GM18907 (cell line): ENCODE results near the gene CRB3.
"Not testable (repeated sequence)": the region's sequence is repeated elsewhere in the genome, so short reads cannot be mapped to it uniquely, and the experiment has no call there.

Experiments used
- ATAC-seq: cut with Tn5 transposase; IDR thresholded peaks from one replicate; pipeline ENCODE4 v1.9.1; 2021; ENCODE audit warnings: mild to moderate bottlenecking, moderate library complexity; ENCODE audit not compliant: unreplicated experiment

Gene CRB3

GRCh38 chr19:6490134-6490533 lies 26.1 kb downstream of the CRB3 start:
- ATAC-seq, result no peak

GRCh38 chr19:6491802-6492592 lies 27.9 kb downstream of the CRB3 start:
- no peak for ATAC-seq

GRCh38 chr19:6494438-6495036 lies 30.5 kb downstream of the CRB3 start:
- ATAC-seq, result no peak

- ATAC-seq, result no peak
These were observed 31.9 kb downstream of the CRB3 start for GRCh38 chr19:6495947-6496346.

- ATAC-seq, result no peak
These were observed 34.4 kb downstream of the CRB3 start for GRCh38 chr19:6498294-6499036.

GRCh38 chr19:6499052-6499790 lies 35.1 kb downstream of the CRB3 start:
- no peak for ATAC-seq

GRCh38 chr19:6500837-6501739 lies 37.0 kb downstream of the CRB3 start:
- ATAC-seq, result no peak

GRCh38 chr19:6501740-6502648 lies 37.9 kb downstream of the CRB3 start, which contains the start of gene TUBB4A:
Gene TUBB4A (minus strand): TSS chr19:6502309. CDS start chr19:6502212, 97 bp downstream.
- ATAC-seq, result no peak

- no peak for ATAC-seq
These were observed 39.5 kb downstream of the CRB3 start for GRCh38 chr19:6503407-6504201.

- not testable (repeated sequence) for ATAC-seq
These were observed 44.1 kb downstream of the CRB3 start for GRCh38 chr19:6508028-6508771.

GRCh38 chr19:6509118-6509971 lies 45.3 kb downstream of the CRB3 start:
- ATAC-seq, result no peak

- ATAC-seq, result no peak
These were observed 46.5 kb downstream of the CRB3 start for GRCh38 chr19:6510618-6511017.

GRCh38 chr19:6514089-6514488 lies 50.0 kb downstream of the CRB3 start:
- ATAC-seq, result no peak

- ATAC-seq, result no peak
These were observed 51.0 kb downstream of the CRB3 start for GRCh38 chr19:6514926-6515544.

- ATAC-seq, result peak; percentile 40
These were observed 52.1 kb downstream of the CRB3 start for GRCh38 chr19:6516018-6516658.
